ENCODE results near the gene RAI1.

Gene RAI1

GRCh38 chr17:17836250-17836817 is 155.1 kb downstream of the RAI1 start:
- no peak for FAIRE-seq

- FAIRE-seq = no peak
These were observed 155.6 kb downstream of the RAI1 start, which contains the start of gene SREBF1 for GRCh38 chr17:17836818-17837379. Gene SREBF1, minus strand, starts transcription at chr17:17836986. Its CDS starts 169 bp downstream, at chr17:17836817.

- FAIRE-seq = no peak
These were observed 156.1 kb downstream of the RAI1 start for GRCh38 chr17:17837380-17837821.

- FAIRE-seq = no peak
These were observed 157.0 kb downstream of the RAI1 start for GRCh38 chr17:17837966-17838962.

GRCh38 chr17:17839791-17840707 is 158.8 kb downstream of the RAI1 start:
- FAIRE-seq = no peak

GRCh38 chr17:17840751-17841591 is 159.7 kb downstream of the RAI1 start:
- no peak for FAIRE-seq

GRCh38 chr17:17841601-17842025 is 160.4 kb downstream of the RAI1 start:
- FAIRE-seq = no peak

- FAIRE-seq = no peak
These were observed 161.0 kb downstream of the RAI1 start for GRCh38 chr17:17842111-17842876.

- no peak for FAIRE-seq
These were observed 161.8 kb downstream of the RAI1 start for GRCh38 chr17:17843096-17843495.

- FAIRE-seq = no peak
These were observed 162.8 kb downstream of the RAI1 start for GRCh38 chr17:17844079-17844478.

- FAIRE-seq = no peak
These were observed 163.2 kb downstream of the RAI1 start for GRCh38 chr17:17844500-17844899.

- no peak for FAIRE-seq
These were observed 164.0 kb downstream of the RAI1 start for GRCh38 chr17:17845046-17845775.

- FAIRE-seq = no peak
These were observed 164.7 kb downstream of the RAI1 start for GRCh38 chr17:17846003-17846402.

- FAIRE-seq = no peak
These were observed 165.4 kb downstream of the RAI1 start for GRCh38 chr17:17846645-17847044.

- no peak for FAIRE-seq
These were observed 165.9 kb downstream of the RAI1 start for GRCh38 chr17:17847118-17847689.

GRCh38 chr17:17847726-17848125 is 166.5 kb downstream of the RAI1 start:
- FAIRE-seq = no peak

- FAIRE-seq = no peak
These were observed 167.2 kb downstream of the RAI1 start for GRCh38 chr17:17848311-17849082.

- no peak for FAIRE-seq
These were observed 168.0 kb downstream of the RAI1 start for GRCh38 chr17:17849147-17849820.

Measured in TTC549 (cell line).